Osteocyte (in vitro differentiated cells): ENCODE measurements around the gene FRY. TPM values are rescaled to one million over a fixed set of nuclear protein-coding genes. Genes with fewer than 3 reads are reported as not detected.

ENCODE experiments used
- DNase-seq: peaks from one replicate; pipeline ENCODE4 v3.0.0; 2021; ENCODE audit warnings: mixed read lengths; ENCODE audit not compliant: unreplicated experiment; ENCODE audit errors: extremely low spot score
- H3K27ac Mint-ChIP-seq: one replicate; pipeline ENCODE4 v1.8.0; 2021; ENCODE audit warnings: mild to moderate bottlenecking, mixed read lengths; ENCODE audit not compliant: unreplicated experiment
- H3K27me3 Mint-ChIP-seq: one replicate; pipeline ENCODE4 v1.8.0; 2021; ENCODE audit warnings: mixed read lengths; ENCODE audit not compliant: unreplicated experiment
- H3K36me3 Mint-ChIP-seq: one replicate; pipeline ENCODE4 v1.8.0; 2021; ENCODE audit warnings: mixed read lengths; ENCODE audit not compliant: unreplicated experiment
- H3K4me1 Mint-ChIP-seq: one replicate; pipeline ENCODE4 v1.8.0; 2021; ENCODE audit warnings: mixed read lengths; ENCODE audit not compliant: unreplicated experiment
- H3K4me3 Mint-ChIP-seq: one replicate; pipeline ENCODE4 v1.8.0; 2021; ENCODE audit warnings: mild to moderate bottlenecking, moderate library complexity, mixed read lengths; ENCODE audit not compliant: unreplicated experiment
- H3K9me3 Mint-ChIP-seq: one replicate; pipeline ENCODE4 v1.8.0; 2021; ENCODE audit warnings: mixed read lengths; ENCODE audit not compliant: unreplicated experiment
- CTCF ChIP-seq: fragments of 200-600 bp; sonication (generic); IDR thresholded peaks from 2 replicates; pipeline ENCODE4 v1.5.0; 2021; ENCODE audit warnings: antibody characterized with exemption, mild to moderate bottlenecking, moderate library complexity
- total RNA-seq: library from RNA; stranded (reverse); gene quantifications from 2 replicates; pipeline ENCODE4 v1.2.1, GENCODE V29; 2021

FRY gene
- total RNA-seq, 1 donor from 2014 or later, result 2.0 TPM

DNA sequence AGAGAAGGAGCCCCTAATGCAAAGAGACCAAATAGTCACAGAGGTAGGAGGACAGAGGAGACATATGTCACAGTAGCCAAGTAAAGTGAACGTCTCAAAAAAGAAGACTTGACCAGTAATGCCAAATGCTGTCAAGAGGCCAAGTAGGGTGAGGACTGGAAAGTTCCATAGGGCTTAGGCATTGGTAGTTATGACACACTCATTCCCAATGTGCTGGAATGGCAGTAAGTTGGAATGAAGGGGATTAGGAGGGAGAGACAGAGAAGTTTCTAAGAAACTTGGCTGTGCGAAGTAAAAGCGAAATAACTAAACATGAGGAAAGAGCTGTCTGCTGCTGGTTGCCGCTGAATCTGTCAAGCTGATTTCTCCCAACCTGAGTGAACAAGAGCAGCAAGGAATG, 14.9 kb upstream of the FRY start:
- DNase-seq, result no peak

GRCh38 chr13:32017474-32017873, 14.1 kb upstream of the FRY start:
- peaks cover 3% of the 10 kb centered on the region for H3K27me3 Mint-ChIP-seq
- no peaks in the 10 kb centered on the region for H3K36me3 Mint-ChIP-seq
- peaks cover 9% of the 10 kb centered on the region for H3K4me1 Mint-ChIP-seq
- TF ChIP-seq CTCF, result no peak
- H3K4me3 Mint-ChIP-seq, result no peak overlapping the region
- DNase-seq, result no peak
- no peak overlapping the region for H3K27ac Mint-ChIP-seq
- H3K9me3 Mint-ChIP-seq, result no peaks in the 10 kb centered on the region

More for the DNA sequence above, 14.9 kb upstream of the FRY start:
- Mint-ChIP-seq H3K9me3 (no peaks in the 10 kb centered on the region), H3K27me3 (peaks cover 3% of the 10 kb centered on the region), H3K4me3 (no peak overlapping the region), H3K4me1 (peaks cover 2% of the 10 kb centered on the region), H3K27ac (no peak overlapping the region), H3K36me3 (no peaks in the 10 kb centered on the region)
- TF ChIP-seq CTCF, result no peak

GRCh38 chr13:32019612-32020233, 11.9 kb upstream of the FRY start:
- Mint-ChIP-seq H3K36me3 (no peaks in the 10 kb centered on the region), H3K4me1 (peaks cover 10% of the 10 kb centered on the region), H3K27me3 (no peaks in the 10 kb centered on the region), H3K4me3 (no peak overlapping the region), H3K27ac (no peak overlapping the region), H3K9me3 (no peaks in the 10 kb centered on the region)
- peak; percentile 81 for TF ChIP-seq CTCF
- no peak for DNase-seq

GRCh38 chr13:32021785-32022184, 9.8 kb upstream of the FRY start:
- H3K36me3 Mint-ChIP-seq, result no peaks in the 10 kb centered on the region
- peaks cover 9% of the 10 kb centered on the region for H3K27me3 Mint-ChIP-seq
- H3K4me1 Mint-ChIP-seq, result peaks cover 10% of the 10 kb centered on the region
- no peak for TF ChIP-seq CTCF
- DNase-seq, result no peak
- H3K27ac Mint-ChIP-seq, result peak overlapping the region; percentile 21
- H3K9me3 Mint-ChIP-seq, result no peaks in the 10 kb centered on the region
- no peak overlapping the region for H3K4me3 Mint-ChIP-seq

- no peaks in the 10 kb centered on the region for H3K9me3 Mint-ChIP-seq
- no peak for TF ChIP-seq CTCF
- H3K4me3 Mint-ChIP-seq, result no peak overlapping the region
- no peaks in the 10 kb centered on the region for H3K36me3 Mint-ChIP-seq
- peaks cover 12% of the 10 kb centered on the region for H3K27me3 Mint-ChIP-seq
- H3K27ac Mint-ChIP-seq, result no peak overlapping the region
- DNase-seq, result no peak
- H3K4me1 Mint-ChIP-seq, result peaks cover 10% of the 10 kb centered on the region
Observed at GRCh38 chr13:32022311-32022710, 9.3 kb upstream of the FRY start.
